Thyroid gland (tissue), 4 donors: ENCODE results near the gene ZNF610. TPM values are rescaled to one million over a fixed set of nuclear protein-coding genes. Genes with fewer than 3 reads are reported as not detected.
"Not testable (repeated sequence)": the region's sequence is repeated elsewhere in the genome, so short reads cannot be mapped to it uniquely, and the experiment has no call there.

Experiments
- DNase-seq, 2 donors: peaks; one replicate each; pipeline ENCODE4 v3.0.0-alpha.2; 2019
- H3K27ac ChIP-seq, 3 donors: fragments of 200-600 bp; sonication (generic); 1 replicate in 2 of 3; 2 replicates in 1 of 3; pipeline ENCODE4 v1.5.1; 2016 to 2019; ENCODE audit warnings: mild to moderate bottlenecking in 1 of 3, moderate library complexity in 1 of 3
- H3K27me3 ChIP-seq: fragments of 200-600 bp; sonication (generic); one replicate; pipeline ENCODE4 v1.5.1; 2019
- H3K36me3 ChIP-seq, 2 donors: fragments of 200-600 bp; sonication (generic); one replicate each; pipeline ENCODE4 v1.5.1; 2016 to 2019
- H3K4me1 ChIP-seq, 2 donors: fragments of 200-600 bp; sonication (generic); one replicate each; pipeline ENCODE4 v1.5.1; 2017 to 2019
- H3K4me3 ChIP-seq, 3 donors: fragments of 200-600 bp; sonication (generic); replicated peaks in 1 of 3; 1 replicate in 2 of 3; 2 replicates in 1 of 3; pipeline ENCODE4 v1.5.1; 2016; ENCODE audit warnings: mild to moderate bottlenecking in 1 of 3
- H3K9me3 ChIP-seq: fragments of 200-600 bp; sonication (generic); one replicate; pipeline ENCODE4 v1.5.1; 2017
- CTCF ChIP-seq, 6 experiments: fragments of 200-600 bp in 3 of 6; fragments of 450-650 bp in 3 of 6; sonication (generic) in 3 of 6; IDR thresholded peaks; one replicate each; pipeline ENCODE4 v1.5.1; 2016 to 2019; ENCODE audit warnings: antibody characterized with exemption in 6 of 6, mild to moderate bottlenecking in 2 of 6, inconsistent platforms in 1 of 6, moderate library complexity in 1 of 6
- POLR2A ChIP-seq, 2 donors: fragments of 450-650 bp; IDR thresholded peaks; one replicate each; pipeline ENCODE4 v1.6.1; 2017; ENCODE audit warnings: antibody characterized with exemption in 2 of 2, mild to moderate bottlenecking in 2 of 2, moderate library complexity in 1 of 2
- WGBS, 2 donors: methylation state at CpG; one replicate each; pipeline ENCODE4 v1.1.5; 2017; 5-methylcytosine and 5-hydroxymethylcytosine counted together
- intact Hi-C: fragments of 100-400 bp; cut with DNase I; formaldehyde crosslinking; loops from one replicate; pipeline ENCODE4 v1.15.1; 2023
- total RNA-seq, 4 donors: library from RNA; depleted of rRNA; stranded (reverse); fragments of >200 nt; gene quantifications; one replicate each; pipeline ENCODE4 v1.2.3, GENCODE V29; 2016

ZNF610 gene
- 10 to 100 TPM in 1 of 4 donors, 1 to 10 TPM in 3; 4.3 to 10.6 (median 7.1) TPM for total RNA-seq

DNA sequence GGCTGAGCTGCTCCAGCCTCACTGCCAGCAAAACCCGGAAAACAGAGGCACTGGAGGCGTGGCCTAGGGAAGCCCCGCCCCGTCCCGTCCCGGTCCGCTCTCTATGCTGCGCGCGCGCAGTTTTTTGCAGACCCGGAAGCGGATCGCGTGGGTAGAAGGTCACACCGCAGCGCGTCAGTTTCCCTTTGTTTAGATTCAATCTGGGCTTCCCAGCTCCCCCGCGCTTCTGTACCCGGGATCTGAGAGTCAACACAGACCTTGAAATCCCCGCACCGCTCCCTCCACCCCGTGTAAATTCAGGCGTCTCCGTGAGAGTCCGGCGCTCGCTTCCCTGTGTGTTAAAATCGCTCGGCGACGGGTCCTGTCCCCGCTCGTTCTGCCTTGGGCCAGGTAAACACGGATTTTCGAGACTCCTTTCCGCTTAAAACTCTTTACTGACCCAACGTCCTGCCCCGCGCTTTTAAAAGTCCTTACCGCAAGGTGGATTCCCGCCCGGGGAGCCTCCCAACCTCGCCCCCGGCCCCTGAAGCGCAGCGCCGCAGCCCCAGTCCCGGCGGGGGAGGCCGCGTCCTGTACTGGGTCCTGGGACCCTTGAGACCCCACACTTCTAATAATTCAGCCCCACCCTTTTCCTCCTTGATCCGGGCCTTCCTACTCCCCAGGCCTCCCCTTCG lies at the start of gene ZNF610:
ZNF610 (plus strand) TSS at position 127 of the 674 bp plus-strand sequence. CDS start 12,930 bp downstream, outside the sequence.
- TF ChIP-seq POLR2A (IDR thresholded peaks at IDR 0.05) (peak in 1 of 2 donors; percentile 86), CTCF (IDR thresholded peaks at IDR 0.05) (no peak)
- no peaks in the 10 kb centered on the region for H3K27me3 ChIP-seq
- no peaks in the 10 kb centered on the region for H3K36me3 ChIP-seq
- H3K4me3 ChIP-seq: peak within 1 kb of the TSS; percentile 64 to 94 (median 93)
- intact Hi-C loops: no loop called here
- DNase-seq: peak; percentile 92
- H3K9me3 ChIP-seq: no peaks in the 10 kb centered on the region
- H3K4me1 ChIP-seq: peaks cover 6 to 8% of the 10 kb centered on the region in 2 donors
- H3K27ac ChIP-seq: peak within 1 kb of the TSS; percentile 31 to 63 (median 51)
- 0% methylated on average over 42 to 54 of the region's 55 CpGs for WGBS, 2 donors

GRCh38 chr19:52286256-52286655 lies 49.8 kb upstream of the ZNF610 start:
- H3K27me3 ChIP-seq: no peaks in the 10 kb centered on the region
- peak overlapping the region in 1 of 3 donors; percentile 34 for H3K27ac ChIP-seq
- 38 to 52% methylated on average over 6 of the region's 6 CpGs for WGBS, 2 donors
- peaks cover 6 to 7% of the 10 kb centered on the region in 2 donors for H3K4me1 ChIP-seq
- H3K9me3 ChIP-seq: no peaks in the 10 kb centered on the region
- no peak overlapping the region for H3K4me3 ChIP-seq
- intact Hi-C loops: no loop called here
- TF ChIP-seq POLR2A (IDR thresholded peaks at IDR 0.05) (no peak), CTCF (IDR thresholded peaks at IDR 0.05) (no peak)
- peak; percentile 71 to 73 for DNase-seq
- peaks cover 20 to 30% of the 10 kb centered on the region in 2 donors for H3K36me3 ChIP-seq

- H3K9me3 ChIP-seq: no peaks in the 10 kb centered on the region
- DNase-seq: peak; percentile 81 to 82
- no peaks in the 10 kb centered on the region for H3K27me3 ChIP-seq
- H3K4me3 ChIP-seq: no peak overlapping the region
- peaks cover 0 to 10% of the 10 kb centered on the region in 2 donors for H3K36me3 ChIP-seq
- H3K27ac ChIP-seq: peak overlapping the region; percentile 68 to 75 (median 71)
- TF ChIP-seq CTCF (IDR thresholded peaks at IDR 0.05) (no peak), POLR2A (IDR thresholded peaks at IDR 0.05) (no peak)
- WGBS, 2 donors: 28 to 49% methylated on average over 3 of the region's 3 CpGs
- intact Hi-C loops: no loop called here
- H3K4me1 ChIP-seq: peaks cover 15 to 22% of the 10 kb centered on the region in 2 donors
Observed at GRCh38 chr19:52291781-52292180, 44.3 kb upstream of the ZNF610 start.

DNA sequence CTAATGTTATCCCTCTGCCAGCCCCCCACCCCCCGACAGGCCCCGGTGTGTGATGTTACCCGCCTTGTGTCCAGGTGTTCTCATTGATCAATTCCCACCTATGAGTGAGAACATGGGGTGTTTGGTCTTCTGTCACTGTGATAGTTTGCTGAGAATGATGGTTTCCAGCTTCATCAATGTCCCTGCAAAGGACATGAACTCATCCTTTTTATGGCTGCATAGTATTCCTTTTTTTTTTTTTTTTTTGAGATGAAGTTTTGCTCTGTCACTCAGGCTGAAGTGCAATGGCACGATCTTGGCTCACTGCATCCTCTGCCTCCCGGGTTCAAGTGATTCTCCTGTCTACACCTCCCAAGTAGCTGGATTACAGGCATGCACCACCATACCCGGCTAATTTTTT lies 43.1 kb upstream of the ZNF610 start:
- H3K4me3 ChIP-seq, DNase-seq, H3K36me3 ChIP-seq, H3K27ac ChIP-seq, H3K27me3 ChIP-seq, intact Hi-C loops, H3K9me3 ChIP-seq: not testable (repeated sequence)
- H3K4me1 ChIP-seq: peaks cover 12 to 24% of the 10 kb centered on the region in 2 donors
- WGBS, 2 donors: 92 to 99% methylated on average over 6 of the region's 6 CpGs

- H3K4me1 ChIP-seq: peaks cover 12 to 30% of the 10 kb centered on the region in 2 donors
- peak overlapping the region in 2 of 3 donors; percentile 36 to 81 for H3K4me3 ChIP-seq
- peak in 1 of 2 donors; percentile 21 for DNase-seq
- TF ChIP-seq POLR2A (IDR thresholded peaks at IDR 0.05): no peak
- no peak for TF ChIP-seq CTCF (IDR thresholded peaks at IDR 0.05)
- H3K36me3 ChIP-seq: peaks cover 0 to 14% of the 10 kb centered on the region in 2 donors
- 19 to 33% methylated on average over 8 of the region's 8 CpGs for WGBS, 2 donors
- H3K27ac ChIP-seq: peak overlapping the region; percentile 42 to 73 (median 58)
- intact Hi-C loops: no loop called here
- H3K9me3 ChIP-seq: no peaks in the 10 kb centered on the region
- no peaks in the 10 kb centered on the region for H3K27me3 ChIP-seq
Observed at GRCh38 chr19:52296400-52296772, 39.7 kb upstream of the ZNF610 start.
